Mucosa of descending colon (tissue), 3 donors: ENCODE data around the gene DSCAM. TPM values are rescaled to one million over a fixed set of nuclear protein-coding genes. Genes with fewer than 3 reads are reported as not detected.

Experiments
- ATAC-seq: fragments of 200-7000 bp; cut with Tn5 transposase; one replicate; pipeline ENCODE4 v1.9.1; 2020; ENCODE audit warnings: mild to moderate bottlenecking, moderate library complexity
- DNase-seq, 3 donors: peaks; one replicate each; pipeline ENCODE4 v3.0.0-alpha.2; 2020
- H3K36me3 ChIP-seq: fragments of 200-600 bp; one replicate; pipeline ENCODE4 v1.8.0; 2021; ENCODE audit warnings: low read depth, mild to moderate bottlenecking
- H3K4me1 ChIP-seq: fragments of 200-600 bp; one replicate; pipeline ENCODE4 v1.8.0; 2021; ENCODE audit warnings: low read depth, mild to moderate bottlenecking
- H3K4me3 ChIP-seq: fragments of 200-600 bp; one replicate; pipeline ENCODE4 v1.8.0; 2021; ENCODE audit warnings: mild to moderate bottlenecking
- H3K9me3 ChIP-seq: fragments of 200-600 bp; one replicate; pipeline ENCODE4 v1.8.0; 2021; ENCODE audit warnings: mild to moderate bottlenecking
- CTCF ChIP-seq: fragments of 200-600 bp; IDR thresholded peaks from one replicate; pipeline ENCODE4 v1.8.0; 2022; ENCODE audit warnings: antibody characterized with exemption, mild to moderate bottlenecking
- intact Hi-C, 2 donors: fragments of 100-400 bp; cut with DNase I in 1 of 2; cut with micrococcal nuclease in 1 of 2; formaldehyde crosslinking; loops; one replicate each; pipeline versions ENCODE4 v1.11.0 to v1.11.1; 2022; cut with DNase I, micrococcal nuclease
- total RNA-seq, 3 donors: library from RNA; stranded (reverse); fragmentation: NEBNext Ultra II Directional in 2 of 3; extraction: Animal tissue kit (Norgen Biotek cat#: 25700) in 2 of 3; gene quantifications; one replicate each; pipeline versions ENCODE4 v1.2.1 to v1.2.4, GENCODE V29; 2021 to 2023
- donor health status: DM: no; HTN: no; CAD: no; lungs with moderate emphysema.
- donor health status: DM: no; HTN: no; CAD: no.
- donor health status: DM: no; HTN: yes; CAD: no.

DSCAM gene
- total RNA-seq, 3 donors from 2014 or later = 0.35 TPM; not detected in 2

GRCh38 chr21:40723317-40723716, 123.6 kb downstream of the DSCAM start:
- intact Hi-C loops = no loop called here
- H3K36me3 ChIP-seq = no peaks in the 10 kb centered on the region
- H3K9me3 ChIP-seq = peaks cover 9% of the 10 kb centered on the region
- DNase-seq (no peak), ATAC-seq (no peak)
- no peaks in the 10 kb centered on the region for H3K4me1 ChIP-seq
- no peak for TF ChIP-seq CTCF
- no peak overlapping the region for H3K4me3 ChIP-seq

GRCh38 chr21:40719615-40720014, 127.3 kb downstream of the DSCAM start:
- Histone ChIP-seq H3K9me3 (peaks cover 12% of the 10 kb centered on the region), H3K4me3 (no peak overlapping the region), H3K36me3 (no peaks in the 10 kb centered on the region), H3K4me1 (no peaks in the 10 kb centered on the region)
- ATAC-seq (no peak), DNase-seq (no peak)
- intact Hi-C loops = no loop called here
- TF ChIP-seq CTCF = no peak

- peaks cover 12% of the 10 kb centered on the region for H3K9me3 ChIP-seq
- H3K36me3 ChIP-seq = no peaks in the 10 kb centered on the region
- ATAC-seq = no peak
- H3K4me3 ChIP-seq = no peak overlapping the region
- DNase-seq = no peak
- TF ChIP-seq CTCF = no peak
- H3K4me1 ChIP-seq = no peaks in the 10 kb centered on the region
- intact Hi-C loops = no loop called here
Measured at GRCh38 chr21:40717028-40717427, 129.9 kb downstream of the DSCAM start.

- TF ChIP-seq CTCF = no peak
- Histone ChIP-seq H3K4me3 (no peak overlapping the region), H3K9me3 (peaks cover 6% of the 10 kb centered on the region), H3K36me3 (no peaks in the 10 kb centered on the region), H3K4me1 (no peaks in the 10 kb centered on the region)
- intact Hi-C loops = no loop called here
- no peak for ATAC-seq
- DNase-seq = no peak
Measured at GRCh38 chr21:40714536-40714935, 132.4 kb downstream of the DSCAM start.

- no peak for TF ChIP-seq CTCF
- no peak overlapping the region for H3K4me3 ChIP-seq
- H3K4me1 ChIP-seq = no peaks in the 10 kb centered on the region
- H3K9me3 ChIP-seq = no peaks in the 10 kb centered on the region
- intact Hi-C loops = no loop called here
- no peak for ATAC-seq
- no peaks in the 10 kb centered on the region for H3K36me3 ChIP-seq
- no peak for DNase-seq
Measured at GRCh38 chr21:40707656-40708244, 139.2 kb downstream of the DSCAM start.
